ENCODE data around the gene ITGB3. TPM values are rescaled to one million over a fixed set of nuclear protein-coding genes. Genes with fewer than 3 reads are reported as not detected.

Gene ITGB3
- total and polyA plus RNA-seq, 10 of the 15 experiments (the other 5 are each of a cell fraction or from before 2014, with no cell fraction given): 0.69 to 22.8 (median 13.6) TPM

- Histone ChIP-seq H2AFZ (ENCODE audit: control insufficient read depth, low read depth, low read length) (no peak overlapping the region), H3K9me3 (replicated peaks; ENCODE audit: control insufficient read depth, insufficient read depth, low read length) (no peaks in the 10 kb centered on the region; the same call in 2 of the 3 replicates), H3K79me2 (ENCODE audit: control insufficient read depth, insufficient read depth, low read length) (no peaks in the 10 kb centered on the region), H3K9ac (ENCODE audit: control insufficient read depth, insufficient read depth, low read length) (no peak overlapping the region), H3K27me3 (replicated peaks in 1 of 2; ENCODE audit: control insufficient read depth in 2 of 2, insufficient read depth in 2 of 2, low read length in 1 of 2) (no peaks in the 10 kb centered on the region; a peak in 1 of 4 replicates), H3K36me3 (ENCODE audit: control insufficient read depth in 2 of 2, insufficient read depth in 2 of 2, low read length in 1 of 2) (no peaks in the 10 kb centered on the region), H3K4me3 (no peak overlapping the region), H3K4me1 (ENCODE audit: control insufficient read depth, insufficient read depth, low read length) (peaks cover 18% of the 10 kb centered on the region), H3K4me2 (ENCODE audit: control insufficient read depth, insufficient read depth) (no peak overlapping the region), H3K27ac (ENCODE audit: control insufficient read depth, insufficient read depth) (no peak overlapping the region), H4K20me1 (ENCODE audit: control insufficient read depth, insufficient read depth) (no peaks in the 10 kb centered on the region)
- FAIRE-seq (no peak), ATAC-seq (no peak), DNase-seq (ENCODE audit: low read depth, low spot score) (no peak)
- intact Hi-C loops (cut with micrococcal nuclease; ENCODE audit: unreplicated experiment) (no loop called here), in situ Hi-C loops (cut with MboI) (no loop called here)
- no TSS peak for BruUV-seq (replicated peaks)
- ChIA-PET RAD21 (ENCODE audit: unreplicated experiment) (interaction anchor here (4.5 kb wide), 1 partner anchor 87 kb away, joined by 158 read pairs; no protein-coding TSS in a partner anchor), CTCF (interaction anchor here (0.6 to 4.8 kb wide), 4 partner anchors 8 to 387 kb away, joined by 4 to 227 read pairs (median 34); no protein-coding TSS in a partner anchor), POLR2A (no interaction called here), SMC1A (ENCODE audit: uncharacterized antibody, unreplicated experiment) (interaction anchor here (4.5 to 5.8 kb wide), 3 partner anchors 21 to 87 kb away, joined by 79 to 175 read pairs (median 110); partner anchors contain the start of gene MYL4)
- WGBS (ENCODE audit: insufficient coverage, insufficient replicate concordance, low lambda C conversion rate, missing lambda C conversion rate): 12% methylated on average over 2 of the region's 2 CpGs
- TF ChIP-seq POLR2A (IDR thresholded peaks at IDR 0.05; ENCODE audit: low read depth, low read length) (no peak), ZNF274 (IDR thresholded peaks at IDR 0.05; ENCODE audit: insufficient read depth, insufficient read length) (no peak), CHD2 (IDR thresholded peaks at IDR 0.05; ENCODE audit: borderline replicate concordance, low read depth, low read length) (no peak), CHD4 (IDR thresholded peaks at IDR 0.05) (no peak), PBX3 (IDR thresholded peaks at IDR 0.05; ENCODE audit: insufficient replicate concordance, low read depth, low read length) (no peak), NR2F1 (conservative IDR thresholded peaks at IDR 0.05) (no peak), SMC3 (IDR thresholded peaks at IDR 0.05; ENCODE audit: borderline replicate concordance, low read length) (no peak), LARP7 (IDR thresholded peaks at IDR 0.05) (no peak)
- TF ChIP-seq, protein P1, sequence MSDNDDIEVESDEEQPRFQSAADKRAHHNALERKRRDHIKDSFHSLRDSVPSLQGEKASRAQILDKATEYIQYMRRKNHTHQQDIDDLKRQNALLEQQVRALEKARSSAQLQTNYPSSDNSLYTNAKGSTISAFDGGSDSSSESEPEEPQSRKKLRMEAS (IDR thresholded peaks at IDR 0.05; ENCODE audit: low read depth, low read length): no peak
Measured at GRCh38 chr17:47227862-47228261, 25.8 kb upstream of the ITGB3 start.
